DND-41 (cell line): ENCODE data around the gene LAMC3.

Experiments
- EZH2 ChIP-seq: IDR thresholded peaks from 3 replicates; pipeline ENCODE4 v1.6.1; 2012; ENCODE audit warnings: borderline replicate concordance, low read depth, mild to moderate bottlenecking, moderate library complexity, low read length, inconsistent platforms; ENCODE audit not compliant: severe bottlenecking
- TF ChIP-seq, protein P1 (sequence below): IDR thresholded peaks from 2 replicates; pipeline ENCODE4 v1.5.1; 2012; ENCODE audit warnings: borderline replicate concordance, low read length, moderate library complexity, mild to moderate bottlenecking; ENCODE audit not compliant: poor library complexity, severe bottlenecking; ENCODE audit errors: extremely low read depth

DNA sequence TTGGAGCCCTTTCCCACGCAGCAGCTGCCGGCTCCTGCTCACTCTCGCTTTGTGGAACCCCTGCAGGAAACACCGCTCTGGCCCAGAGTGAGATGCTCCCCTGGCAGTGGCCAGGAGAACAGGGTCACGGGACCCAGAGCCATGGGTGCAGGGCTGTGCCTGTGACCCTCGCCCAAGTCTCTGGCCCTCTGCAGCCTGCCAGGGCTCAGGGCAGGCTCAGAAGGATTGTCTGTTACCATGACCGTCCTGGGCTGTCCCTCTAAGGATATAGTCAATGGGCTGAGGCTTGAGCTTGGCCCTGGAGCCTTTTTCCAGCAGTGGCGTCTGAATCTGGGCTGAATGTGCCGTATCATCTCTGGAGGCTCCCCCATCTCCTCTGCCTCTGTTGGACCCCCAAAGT lies 58.7 kb downstream of the LAMC3 start:
- TF ChIP-seq, protein P1, sequence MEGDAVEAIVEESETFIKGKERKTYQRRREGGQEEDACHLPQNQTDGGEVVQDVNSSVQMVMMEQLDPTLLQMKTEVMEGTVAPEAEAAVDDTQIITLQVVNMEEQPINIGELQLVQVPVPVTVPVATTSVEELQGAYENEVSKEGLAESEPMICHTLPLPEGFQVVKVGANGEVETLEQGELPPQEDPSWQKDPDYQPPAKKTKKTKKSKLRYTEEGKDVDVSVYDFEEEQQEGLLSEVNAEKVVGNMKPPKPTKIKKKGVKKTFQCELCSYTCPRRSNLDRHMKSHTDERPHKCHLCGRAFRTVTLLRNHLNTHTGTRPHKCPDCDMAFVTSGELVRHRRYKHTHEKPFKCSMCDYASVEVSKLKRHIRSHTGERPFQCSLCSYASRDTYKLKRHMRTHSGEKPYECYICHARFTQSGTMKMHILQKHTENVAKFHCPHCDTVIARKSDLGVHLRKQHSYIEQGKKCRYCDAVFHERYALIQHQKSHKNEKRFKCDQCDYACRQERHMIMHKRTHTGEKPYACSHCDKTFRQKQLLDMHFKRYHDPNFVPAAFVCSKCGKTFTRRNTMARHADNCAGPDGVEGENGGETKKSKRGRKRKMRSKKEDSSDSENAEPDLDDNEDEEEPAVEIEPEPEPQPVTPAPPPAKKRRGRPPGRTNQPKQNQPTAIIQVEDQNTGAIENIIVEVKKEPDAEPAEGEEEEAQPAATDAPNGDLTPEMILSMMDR: no peak
- TF ChIP-seq EZH2: no peak
